Inflammatory macrophage (primary cell): ENCODE measurements around the gene GGA2.
"Not testable (repeated sequence)": the region's sequence is repeated elsewhere in the genome, so short reads cannot be mapped to it uniquely, and the experiment has no call there.

ENCODE experiments used
- DNase-seq, 2 donors: peaks; one replicate each; pipeline ENCODE4 v3.0.0-alpha.2; 2020 to 2022

GGA2 gene

GRCh38 chr16:23501291-23501690 lies 9.0 kb downstream of the GGA2 start:
- no peak for DNase-seq

- DNase-seq: peak; percentile 61 to 76
Measured at GRCh38 chr16:23500862-23501225, 9.4 kb downstream of the GGA2 start.

- no peak for DNase-seq
Measured at GRCh38 chr16:23500212-23500861, 10.0 kb downstream of the GGA2 start.

- DNase-seq: no peak
Measured at GRCh38 chr16:23499801-23500200, 10.5 kb downstream of the GGA2 start.

GRCh38 chr16:23498863-23499262 lies 11.4 kb downstream of the GGA2 start:
- DNase-seq: no peak

- DNase-seq: no peak
Measured at GRCh38 chr16:23497543-23497868, 12.8 kb downstream of the GGA2 start.

GRCh38 chr16:23496821-23497542 lies 13.3 kb downstream of the GGA2 start:
- DNase-seq: peak; percentile 34 to 51

GRCh38 chr16:23495671-23496070 lies 14.6 kb downstream of the GGA2 start:
- DNase-seq: no peak

GRCh38 chr16:23494188-23494587 lies 16.1 kb downstream of the GGA2 start:
- no peak for DNase-seq

- no peak for DNase-seq
Measured at GRCh38 chr16:23491490-23492391, 18.6 kb downstream of the GGA2 start.

- no peak for DNase-seq
Measured at GRCh38 chr16:23486480-23486879, 23.8 kb downstream of the GGA2 start.

GRCh38 chr16:23485841-23486240 lies 24.5 kb downstream of the GGA2 start:
- no peak for DNase-seq

- DNase-seq: no peak
Measured at GRCh38 chr16:23485257-23485614, 25.1 kb downstream of the GGA2 start.

- DNase-seq: no peak
Measured at GRCh38 chr16:23484510-23485256, 25.6 kb downstream of the GGA2 start.

- not testable (repeated sequence) for DNase-seq
Measured at GRCh38 chr16:23483492-23483891, 26.8 kb downstream of the GGA2 start.

GRCh38 chr16:23482778-23483177 lies 27.5 kb downstream of the GGA2 start:
- no peak for DNase-seq

GRCh38 chr16:23480257-23480656 lies 30.0 kb downstream of the GGA2 start:
- no peak for DNase-seq

- DNase-seq: no peak
Measured at GRCh38 chr16:23479138-23479537, 31.2 kb downstream of the GGA2 start.

GRCh38 chr16:23478566-23478965 lies 31.7 kb downstream of the GGA2 start:
- DNase-seq: no peak

GRCh38 chr16:23476289-23476688 lies 34.0 kb downstream of the GGA2 start:
- no peak for DNase-seq

- no peak for DNase-seq
Measured at GRCh38 chr16:23469814-23470213, 40.5 kb downstream of the GGA2 start.

GRCh38 chr16:23466162-23466885 lies 44.0 kb downstream of the GGA2 start:
- DNase-seq: no peak
